Endothelial cell of umbilical vein (primary cell): Measurements from ENCODE around the gene NUP153.

Source experiments
- CTCF ChIP-seq, 2 donors: IDR thresholded peaks; 1 replicate in 1 of 2; 2 replicates in 1 of 2; pipeline ENCODE4 v1.5.1; 2011; ENCODE audit warnings: low read length in 2 of 2, mild to moderate bottlenecking in 2 of 2, moderate library complexity in 2 of 2, control low read depth in 1 of 2, inconsistent platforms in 1 of 2, low read depth in 1 of 2; ENCODE audit not compliant: insufficient read depth in 1 of 2; ENCODE audit errors: extremely low read depth in 1 of 2
- EZH2 ChIP-seq: IDR thresholded peaks from 2 replicates; pipeline ENCODE4 v1.6.1; 2012; ENCODE audit warnings: borderline replicate concordance, low read depth, mild to moderate bottlenecking, moderate library complexity, low read length, inconsistent platforms; ENCODE audit not compliant: severe bottlenecking
- FOS ChIP-seq: IDR thresholded peaks from 2 replicates; pipeline ENCODE4 v1.6.1; 2011; ENCODE audit warnings: mild to moderate bottlenecking, low read length, moderate library complexity, borderline replicate concordance; ENCODE audit not compliant: insufficient read depth
- JUN ChIP-seq: IDR thresholded peaks from 2 replicates; pipeline ENCODE4 v1.6.1; 2011; ENCODE audit warnings: borderline replicate concordance, low read depth; ENCODE audit not compliant: insufficient read length, insufficient read depth
- MAX ChIP-seq: IDR thresholded peaks from 2 replicates; pipeline ENCODE4 v1.6.1; 2011; ENCODE audit not compliant: insufficient read depth, insufficient read length
- MYC ChIP-seq: IDR thresholded peaks from one replicate; pipeline ENCODE4 v1.6.1; 2011; ENCODE audit warnings: mild to moderate bottlenecking, low read depth, low read length
- POLR2A ChIP-seq: IDR thresholded peaks from 2 replicates; pipeline ENCODE4 v1.6.1; 2012; ENCODE audit warnings: low read depth, mild to moderate bottlenecking, control low read depth, low read length
- POLR2AphosphoS5 ChIP-seq: IDR thresholded peaks from 2 replicates; pipeline ENCODE4 v1.6.1; 2012; ENCODE audit warnings: low read depth, mild to moderate bottlenecking, control low read depth, low read length, moderate library complexity; ENCODE audit not compliant: insufficient read depth

GRCh38 chr6:17593246-17593645, 113.5 kb downstream of the NUP153 start:
- no peak for TF ChIP-seq EZH2
- TF ChIP-seq MYC = no peak
- TF ChIP-seq CTCF (IDR thresholded peaks at IDR 0.05; ENCODE audit: extremely low read depth in 1 of 2, insufficient read depth in 1 of 2, low read depth in 1 of 2, low read length in 2 of 2) = no peak
- TF ChIP-seq POLR2AphosphoS5 = no peak
- no peak for TF ChIP-seq JUN
- TF ChIP-seq FOS = no peak
- no peak for TF ChIP-seq MAX
- TF ChIP-seq POLR2A = no peak
